Endothelial cell of umbilical vein (primary cell): ENCODE data around the gene PAK5. TPM values are rescaled to one million over a fixed set of nuclear protein-coding genes. Genes with fewer than 3 reads are reported as not detected.

Source experiments
- BruUV-seq: library from RNA; stranded (reverse); fragments of 400-500 nt; replicated peaks from 2 replicates; lab custom pipeline; 2021; lab: Mats Ljungman, UMichigan
- CTCF ChIA-PET: fragments of 300-600, 350-600 bp; sonication (Branson Sonifier 250); formaldehyde crosslinking; loops from one replicate; lab custom pipeline; 2021; ENCODE audit warnings: antibody characterized with exemption, inconsistent platforms; lab: Charles Lee
- POLR2A ChIA-PET: fragments of 300-600, 350-600 bp; sonication (Branson Sonifier 250); formaldehyde crosslinking; loops from one replicate; lab custom pipeline; 2021; ENCODE audit warnings: antibody characterized with exemption, inconsistent platforms; lab: Charles Lee
- DNase-seq: peaks from one replicate; pipeline ENCODE4 v3.0.0-alpha.2; 2011; ENCODE audit warnings: low read depth, low spot score
- FAIRE-seq: peaks from 2 replicates; lab custom pipeline; 2011; peaks lifted over from hg19 to GRCh38; lab: Jason Lieb, UNC
- H2AFZ ChIP-seq: 2 replicates; pipeline ENCODE4 v1.6.0; 2012; ENCODE audit warnings: low read depth, low read length, control low read depth, inconsistent platforms
- H3K27ac ChIP-seq: 2 replicates; pipeline ENCODE4 v1.5.1; 2011; ENCODE audit warnings: low read depth, mild to moderate bottlenecking, control low read depth, low read length, moderate library complexity; ENCODE audit not compliant: insufficient read depth
- H3K27me3 ChIP-seq, 2 experiments: 2 replicates each; pipeline versions ENCODE4 v1.6.0 to v1.6.1; 2011; ENCODE audit warnings: low read length in 2 of 2, mixed read lengths in 1 of 2; ENCODE audit not compliant: control insufficient read depth in 2 of 2, insufficient read depth in 2 of 2
- H3K36me3 ChIP-seq, 2 experiments: 2 replicates in 1 of 2; 3 replicates in 1 of 2; pipeline ENCODE4 v1.5.1; 2011; ENCODE audit warnings: low read length in 2 of 2, mild to moderate bottlenecking in 1 of 2, moderate library complexity in 1 of 2; ENCODE audit not compliant: control insufficient read depth in 2 of 2, insufficient read depth in 2 of 2; ENCODE audit errors: extremely low read depth in 1 of 2
- H3K4me1 ChIP-seq: 3 replicates; pipeline ENCODE4 v1.5.1; 2011; ENCODE audit warnings: mild to moderate bottlenecking, low read length; ENCODE audit not compliant: control insufficient read depth, insufficient read depth; ENCODE audit errors: extremely low read depth
- H3K4me2 ChIP-seq: 2 replicates; pipeline ENCODE4 v1.6.1; 2011; ENCODE audit warnings: low read length, control low read depth, mixed read lengths; ENCODE audit not compliant: insufficient read depth
- H3K4me3 ChIP-seq, 3 experiments: fragments of 200-600 bp in 1 of 3; sonication (generic), shearing (Covaris generic) in 1 of 3; replicated peaks in 1 of 3; 2 replicates each; pipeline ENCODE4 v1.5.1; 2011 to 2016; ENCODE audit warnings: control low read depth in 3 of 3, low read length in 3 of 3, mild to moderate bottlenecking in 2 of 3, inconsistent platforms in 1 of 3, low read depth in 1 of 3, moderate library complexity in 1 of 3; ENCODE audit not compliant: insufficient read depth in 1 of 3
- H3K79me2 ChIP-seq: 2 replicates; pipeline ENCODE4 v1.6.0; 2012; ENCODE audit warnings: low read length, inconsistent platforms; ENCODE audit not compliant: control insufficient read depth, insufficient read depth
- H3K9ac ChIP-seq: replicated peaks from 2 replicates; pipeline ENCODE3; 2011; ENCODE audit warnings: low read length, control low read depth; ENCODE audit not compliant: insufficient read depth; ENCODE audit errors: extremely low read depth
- H3K9me1 ChIP-seq: replicated peaks from 3 replicates; pipeline ENCODE4 v1.6.0; 2011; ENCODE audit warnings: mild to moderate bottlenecking, low read length; ENCODE audit not compliant: control insufficient read depth, insufficient read depth; ENCODE audit errors: extremely low read depth
- H3K9me3 ChIP-seq: replicated peaks from 2 replicates; pipeline ENCODE4 v1.5.1; 2012; ENCODE audit warnings: low read length, inconsistent platforms; ENCODE audit not compliant: control insufficient read depth, insufficient read depth
- H4K20me1 ChIP-seq: replicated peaks from 2 replicates; pipeline ENCODE3; 2011; ENCODE audit warnings: mild to moderate bottlenecking, low read length; ENCODE audit not compliant: control insufficient read depth, insufficient read depth; ENCODE audit errors: extremely low read depth
- CTCF ChIP-seq, 2 donors: IDR thresholded peaks; 1 replicate in 1 of 2; 2 replicates in 1 of 2; pipeline ENCODE4 v1.5.1; 2011; ENCODE audit warnings: low read length in 2 of 2, mild to moderate bottlenecking in 2 of 2, moderate library complexity in 2 of 2, control low read depth in 1 of 2, inconsistent platforms in 1 of 2, low read depth in 1 of 2; ENCODE audit not compliant: insufficient read depth in 1 of 2; ENCODE audit errors: extremely low read depth in 1 of 2
- EZH2 ChIP-seq: IDR thresholded peaks from 2 replicates; pipeline ENCODE4 v1.6.1; 2012; ENCODE audit warnings: borderline replicate concordance, low read depth, mild to moderate bottlenecking, moderate library complexity, low read length, inconsistent platforms; ENCODE audit not compliant: severe bottlenecking
- FOS ChIP-seq: IDR thresholded peaks from 2 replicates; pipeline ENCODE4 v1.6.1; 2011; ENCODE audit warnings: mild to moderate bottlenecking, low read length, moderate library complexity, borderline replicate concordance; ENCODE audit not compliant: insufficient read depth
- GATA2 ChIP-seq: IDR thresholded peaks from 2 replicates; pipeline ENCODE4 v1.7.0; 2011; ENCODE audit warnings: low read depth, mild to moderate bottlenecking, moderate library complexity, mixed read lengths, low read length; ENCODE audit not compliant: insufficient read length, insufficient read depth
- JUN ChIP-seq: IDR thresholded peaks from 2 replicates; pipeline ENCODE4 v1.6.1; 2011; ENCODE audit warnings: borderline replicate concordance, low read depth; ENCODE audit not compliant: insufficient read length, insufficient read depth
- MAX ChIP-seq: IDR thresholded peaks from 2 replicates; pipeline ENCODE4 v1.6.1; 2011; ENCODE audit not compliant: insufficient read depth, insufficient read length
- MYC ChIP-seq: IDR thresholded peaks from one replicate; pipeline ENCODE4 v1.6.1; 2011; ENCODE audit warnings: mild to moderate bottlenecking, low read depth, low read length
- POLR2A ChIP-seq: IDR thresholded peaks from 2 replicates; pipeline ENCODE4 v1.6.1; 2012; ENCODE audit warnings: low read depth, mild to moderate bottlenecking, control low read depth, low read length
- POLR2AphosphoS5 ChIP-seq: IDR thresholded peaks from 2 replicates; pipeline ENCODE4 v1.6.1; 2012; ENCODE audit warnings: low read depth, mild to moderate bottlenecking, control low read depth, low read length, moderate library complexity; ENCODE audit not compliant: insufficient read depth
- dilution Hi-C: fragments of 300-500 bp; cut with MboI; formaldehyde crosslinking; loops from one replicate; pipeline ENCODE4 v1.15.0; 2019; ENCODE audit warnings: low sequenced_read_pairs; ENCODE audit not compliant: extremely low pct_ligation_motif_present
- intact Hi-C: fragments of 100-400 bp; cut with micrococcal nuclease; formaldehyde crosslinking; loops from one replicate; pipeline ENCODE4 v1.10.0; 2022
- polyA plus RNA-seq, 4 experiments: library from polyadenylated mRNA; depleted of rRNA in 3 of 4; stranded (reverse) in 3 of 4; unstranded in 1 of 4; fragments of >200 nt; gene quantifications; 2 replicates each; pipeline versions ENCODE4 v1.2.1 to v1.2.3, GENCODE V29; 2011 to 2012; ENCODE audit warnings: missing spikeins in 1 of 4
- total RNA-seq: library from RNA; stranded (reverse); gene quantifications from 2 replicates; pipeline ENCODE4 v1.2.3, GENCODE V29; 2021

PAK5 gene
- total and polyA plus RNA-seq, 2 donors (not counting 3 experiments of a cell fraction or from before 2014, with no cell fraction given), result not detected

- no peak overlapping the region for H2AFZ ChIP-seq
- H3K36me3 ChIP-seq, result no peaks in the 10 kb centered on the region
- no peaks in the 10 kb centered on the region for H4K20me1 ChIP-seq
- intact Hi-C loops (no loop called here), dilution Hi-C loops (no loop called here)
- DNase-seq, result no peak
- H3K9me3 ChIP-seq, result no peaks in the 10 kb centered on the region
- H3K4me1 ChIP-seq, result no peaks in the 10 kb centered on the region
- H3K27me3 ChIP-seq, result no peaks in the 10 kb centered on the region
- FAIRE-seq, result no peak
- no peak overlapping the region for H3K27ac ChIP-seq
- no peak overlapping the region for H3K4me2 ChIP-seq
- TF ChIP-seq FOS, result no peak
- no peak for TF ChIP-seq MYC
- TF ChIP-seq CTCF (IDR thresholded peaks at IDR 0.05; ENCODE audit: extremely low read depth in 1 of 2, insufficient read depth in 1 of 2, low read depth in 1 of 2, low read length in 2 of 2), result no peak
- no peak for TF ChIP-seq EZH2
- POLR2A ChIA-PET, result no interaction called here
- no peak overlapping the region for H3K9ac ChIP-seq
- CTCF ChIA-PET, result no interaction called here
- BruUV-seq, result no TSS peak
- no peaks in the 10 kb centered on the region for H3K9me1 ChIP-seq
- H3K4me3 ChIP-seq, result no peak overlapping the region
- H3K79me2 ChIP-seq, result no peaks in the 10 kb centered on the region
Measured at GRCh38 chr20:9884666-9885065, 45.8 kb upstream of the PAK5 start.

GRCh38 chr20:9884061-9884460, 45.2 kb upstream of the PAK5 start:
- Histone ChIP-seq H2AFZ (no peak overlapping the region), H3K79me2 (no peaks in the 10 kb centered on the region), H3K9me3 (no peaks in the 10 kb centered on the region), H4K20me1 (no peaks in the 10 kb centered on the region), H3K4me1 (no peaks in the 10 kb centered on the region), H3K36me3 (no peaks in the 10 kb centered on the region), H3K4me3 (no peak overlapping the region), H3K4me2 (no peak overlapping the region), H3K9ac (no peak overlapping the region), H3K27me3 (no peaks in the 10 kb centered on the region), H3K27ac (no peak overlapping the region), H3K9me1 (no peaks in the 10 kb centered on the region)
- CTCF ChIA-PET, result no interaction called here
- intact Hi-C loops, result no loop called here
- DNase-seq (no peak), FAIRE-seq (no peak)
- POLR2A ChIA-PET, result no interaction called here
- TF ChIP-seq CTCF (IDR thresholded peaks at IDR 0.05; ENCODE audit: extremely low read depth in 1 of 2, insufficient read depth in 1 of 2, low read depth in 1 of 2, low read length in 2 of 2) (no peak), GATA2 (no peak), POLR2AphosphoS5 (no peak), JUN (no peak), EZH2 (no peak), FOS (no peak), MYC (no peak), MAX (no peak), POLR2A (no peak)
- dilution Hi-C loops, result no loop called here
- BruUV-seq, result no TSS peak
